ENCODE data around the gene LIPH. TPM values are rescaled to one million over a fixed set of nuclear protein-coding genes. Genes with fewer than 3 reads are reported as not detected.
"Not testable (repeated sequence)": the region's sequence is repeated elsewhere in the genome, so short reads cannot be mapped to it uniquely, and the experiment has no call there.

LIPH gene
- 0.04 and 0.07 TPM in 2 replicates for total RNA-seq

DNA sequence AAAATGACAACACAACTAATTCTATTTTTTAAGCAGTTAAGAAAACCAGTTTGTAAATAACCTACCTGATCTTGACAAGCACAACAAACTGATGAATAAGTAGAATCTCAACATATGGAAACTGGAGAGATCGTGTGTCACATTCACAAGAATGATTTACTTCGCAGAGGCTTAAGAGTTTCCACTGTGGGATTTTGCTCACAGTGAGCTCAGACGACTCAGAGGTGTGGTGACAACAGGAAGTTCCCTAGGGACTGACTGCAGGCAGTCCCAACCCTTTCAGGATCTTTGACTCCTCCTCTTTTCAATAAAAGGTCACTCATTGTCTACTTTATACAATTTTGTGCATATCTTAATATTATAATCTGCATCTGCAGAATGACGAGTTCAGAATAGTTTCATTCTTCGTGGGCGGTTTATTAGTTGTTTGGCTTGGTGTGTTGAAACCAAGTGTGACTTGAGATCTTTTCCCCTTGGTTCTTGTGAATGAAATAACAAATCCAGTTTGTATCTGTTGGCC is at the start of gene LIPH:
Gene LIPH (minus strand): TSS at position 231 of the 520 bp plus-strand sequence. CDS start 117 bp downstream, at position 114.
- DNase-seq (ENCODE audit: low read depth, low spot score): no peak

GRCh38 chr3:185595526-185595925 is 43.1 kb upstream of the LIPH start:
- no peak for DNase-seq (ENCODE audit: low read depth, low spot score)

GRCh38 chr3:185594073-185594472 is 41.7 kb upstream of the LIPH start:
- DNase-seq (ENCODE audit: low read depth, low spot score): no peak

GRCh38 chr3:185586686-185587039 is 34.3 kb upstream of the LIPH start:
- DNase-seq (ENCODE audit: low read depth, low spot score): no peak

- peak; percentile 96 for DNase-seq (ENCODE audit: low read depth, low spot score)
Observed at GRCh38 chr3:185585859-185586685, 33.7 kb upstream of the LIPH start, which contains the start of gene SENP2. Gene SENP2 (plus strand): TSS chr3:185586295. CDS start chr3:185586414, 119 bp downstream.

DNA sequence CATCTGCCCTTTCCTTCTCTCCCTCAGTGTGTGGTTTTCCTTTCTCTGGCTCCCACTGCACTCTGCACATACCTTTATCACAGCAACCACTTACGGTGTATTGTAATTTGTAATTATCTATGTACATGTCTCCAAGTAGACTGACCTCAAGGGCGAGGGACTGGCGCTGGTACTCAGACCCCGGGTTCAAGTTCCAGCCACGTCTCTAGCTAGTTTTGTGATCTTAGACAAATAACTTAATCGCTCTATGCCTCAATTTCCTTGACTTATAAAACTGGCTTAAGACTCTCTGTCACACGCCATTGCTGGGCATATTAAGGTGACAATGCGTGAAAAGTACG is 33.1 kb upstream of the LIPH start:
- no peak for DNase-seq (ENCODE audit: low read depth, low spot score)

- no peak for DNase-seq (ENCODE audit: low read depth, low spot score)
Observed at GRCh38 chr3:185584686-185585085, 32.3 kb upstream of the LIPH start.

DNA sequence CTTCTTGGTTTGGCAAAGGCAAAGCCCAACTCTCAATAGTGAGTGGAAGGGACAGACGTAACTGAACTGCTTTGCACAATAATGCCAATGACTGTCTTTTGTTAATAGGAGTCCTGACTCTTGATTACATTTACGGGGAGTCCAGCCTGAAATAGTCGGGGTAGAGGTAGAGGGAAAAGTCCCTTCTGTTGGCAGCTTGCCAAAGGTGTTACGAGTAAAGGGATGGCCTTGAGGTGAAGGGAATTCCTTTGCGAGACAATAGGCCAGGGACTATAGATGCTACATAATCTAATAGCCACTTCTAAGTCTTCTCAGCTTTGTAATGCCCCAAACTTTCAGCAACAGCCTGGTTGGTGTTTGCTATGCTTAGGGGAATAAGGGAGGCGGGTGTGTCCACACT is 31.5 kb upstream of the LIPH start:
- no peak for DNase-seq (ENCODE audit: low read depth, low spot score)

- no peak for DNase-seq (ENCODE audit: low read depth, low spot score)
Observed at GRCh38 chr3:185582871-185583270, 30.5 kb upstream of the LIPH start.

- DNase-seq (ENCODE audit: low read depth, low spot score): no peak
Observed at GRCh38 chr3:185582236-185582635, 29.8 kb upstream of the LIPH start.

GRCh38 chr3:185575108-185575869 is 22.9 kb upstream of the LIPH start:
- not testable (repeated sequence) for DNase-seq (ENCODE audit: low read depth, low spot score)

GRCh38 chr3:185572183-185572582 is 19.8 kb upstream of the LIPH start:
- DNase-seq (ENCODE audit: low read depth, low spot score): no peak

GRCh38 chr3:185561958-185562357 is 9.6 kb upstream of the LIPH start:
- DNase-seq (ENCODE audit: low read depth, low spot score): no peak

GRCh38 chr3:185561374-185561943 is 9.1 kb upstream of the LIPH start:
- no peak for DNase-seq (ENCODE audit: low read depth, low spot score)

GRCh38 chr3:185560676-185561075 is 8.3 kb upstream of the LIPH start:
- no peak for DNase-seq (ENCODE audit: low read depth, low spot score)

- no peak for DNase-seq (ENCODE audit: low read depth, low spot score)
Observed at GRCh38 chr3:185559706-185560090, 7.3 kb upstream of the LIPH start.

DNA sequence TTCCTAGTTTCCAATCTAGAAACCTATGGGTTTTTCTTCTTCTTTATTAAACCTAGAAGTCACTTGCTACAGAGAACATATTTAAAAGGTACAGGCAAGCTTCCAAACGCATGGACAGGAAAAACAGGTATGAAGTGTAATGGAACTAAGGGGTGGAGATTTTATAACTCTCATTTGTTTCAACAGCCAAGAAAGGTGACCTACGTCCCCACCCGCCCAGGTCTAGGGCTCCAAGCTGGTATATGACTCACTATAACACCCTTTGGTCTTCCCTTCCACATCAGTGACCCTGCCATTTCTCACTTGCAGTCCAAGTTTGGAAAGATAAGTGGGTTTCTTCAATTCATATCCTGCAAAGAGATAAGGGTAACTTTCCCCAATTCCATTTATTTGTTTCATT is 6.0 kb upstream of the LIPH start:
- DNase-seq (ENCODE audit: low read depth, low spot score): no peak

- DNase-seq (ENCODE audit: low read depth, low spot score): not testable (repeated sequence)
Observed at GRCh38 chr3:185556640-185557039, 4.3 kb upstream of the LIPH start.

- DNase-seq (ENCODE audit: low read depth, low spot score): no peak
Observed at GRCh38 chr3:185555860-185556347, 3.5 kb upstream of the LIPH start.

DNA sequence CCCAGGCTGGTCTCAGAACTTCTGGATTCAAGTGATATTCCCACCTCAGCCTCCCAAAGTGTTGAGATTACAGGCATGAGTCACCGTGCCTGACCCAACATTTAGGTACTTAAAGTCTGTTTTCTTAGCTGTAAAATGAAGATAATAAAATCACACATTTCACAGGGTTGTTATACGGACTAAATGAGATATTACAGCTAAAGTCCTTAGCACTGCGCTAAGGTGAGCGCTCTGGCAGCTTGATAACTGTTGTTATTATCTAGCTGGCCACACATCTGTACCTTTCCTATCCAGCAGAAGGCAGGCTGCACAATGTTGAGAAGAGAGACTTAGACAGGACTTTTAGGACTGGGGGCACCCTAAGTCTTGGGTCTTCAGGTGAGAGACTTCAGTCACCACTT is 2.7 kb upstream of the LIPH start:
- no peak for DNase-seq (ENCODE audit: low read depth, low spot score)

DNA sequence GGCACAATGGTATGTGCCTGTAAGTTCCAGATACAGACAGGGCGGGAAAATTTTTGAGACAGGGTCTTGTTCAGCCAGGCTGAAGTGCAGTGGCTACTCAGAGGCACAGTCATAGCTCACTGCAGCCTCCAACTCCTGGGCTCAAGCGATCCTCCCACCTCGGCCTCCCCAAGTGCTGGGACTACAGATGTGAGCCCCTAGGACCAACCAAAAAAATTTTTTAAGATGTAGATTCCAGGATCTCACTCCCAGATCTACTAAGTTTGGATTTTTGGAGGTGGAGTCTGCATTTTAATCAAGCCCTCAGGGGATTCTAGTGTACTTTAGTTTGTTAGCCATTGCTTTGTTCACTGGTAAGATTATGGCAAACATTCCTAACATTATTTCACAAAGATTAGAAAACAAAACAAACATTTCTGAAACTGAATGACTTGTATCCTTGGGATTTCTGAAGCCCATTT is 2.7 kb downstream of the LIPH start:
- DNase-seq (ENCODE audit: low read depth, low spot score): no peak

DNA sequence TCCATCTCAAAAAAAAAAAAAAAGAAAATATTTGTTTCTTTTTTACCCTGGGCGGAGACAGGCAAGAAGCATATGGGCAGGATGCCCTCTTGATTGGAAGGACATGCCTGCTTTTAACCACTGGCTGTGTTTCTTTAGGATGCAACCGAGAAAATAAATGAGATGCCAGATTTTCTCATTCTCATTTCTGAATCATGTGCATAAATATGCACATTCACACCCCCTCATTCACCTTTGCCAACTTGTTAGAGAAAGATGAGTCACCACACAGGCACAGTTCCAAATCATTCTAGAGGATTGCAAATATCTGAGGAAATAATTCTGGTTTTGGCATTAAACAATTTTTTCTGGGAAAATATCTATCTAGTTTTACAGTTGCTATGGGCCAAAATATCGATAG is 3.3 kb downstream of the LIPH start:
- DNase-seq (ENCODE audit: low read depth, low spot score): peak; percentile 91
